GM21576 (cell line): ENCODE results near the gene ALKBH4.
A peak's percentile ranks its signal among the peaks of the same experiment; 100 is the strongest.

Experiments
- ATAC-seq: cut with Tn5 transposase; IDR thresholded peaks from one replicate; pipeline ENCODE4 v1.9.1; 2021; ENCODE audit warnings: mild to moderate bottlenecking, moderate library complexity; ENCODE audit not compliant: unreplicated experiment

ALKBH4 gene

DNA sequence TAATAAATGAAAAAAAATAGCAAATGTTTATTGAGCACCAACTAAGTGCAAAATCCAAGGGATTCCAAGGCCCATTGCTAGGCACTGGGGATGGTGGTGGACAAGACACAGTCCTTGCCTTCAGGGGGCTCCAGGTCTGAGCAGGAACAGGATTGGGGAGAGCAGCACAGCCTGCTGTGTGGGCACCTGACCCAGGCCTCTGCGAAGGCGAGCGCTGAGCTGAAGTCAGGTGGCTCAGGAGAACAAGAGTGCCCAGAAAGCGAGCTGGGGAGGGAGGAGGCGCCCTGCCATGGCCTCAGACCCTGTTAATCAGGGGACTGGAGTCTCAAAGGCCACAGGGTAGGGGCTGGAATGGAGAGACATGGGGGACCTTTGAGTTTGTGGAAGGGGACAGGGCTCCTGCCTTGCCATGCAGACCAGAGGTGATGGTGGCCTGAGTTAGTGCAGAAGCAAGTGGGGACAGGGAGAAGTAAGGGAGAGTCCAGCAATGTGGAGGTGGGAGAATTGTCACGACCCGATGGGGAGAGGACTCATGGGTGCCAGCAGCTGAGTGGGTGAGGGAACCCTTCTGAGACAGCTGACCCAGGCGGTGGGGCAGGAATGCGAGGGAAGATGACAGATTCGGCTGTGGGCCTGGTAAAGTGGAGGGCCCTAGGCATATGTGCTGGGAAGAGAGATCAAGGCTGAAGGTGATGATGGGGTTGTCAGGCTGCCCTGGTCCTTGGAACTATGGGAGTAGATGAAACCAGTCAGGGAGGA lies 35.3 kb downstream of the ALKBH4 start:
- no peak for ATAC-seq

DNA sequence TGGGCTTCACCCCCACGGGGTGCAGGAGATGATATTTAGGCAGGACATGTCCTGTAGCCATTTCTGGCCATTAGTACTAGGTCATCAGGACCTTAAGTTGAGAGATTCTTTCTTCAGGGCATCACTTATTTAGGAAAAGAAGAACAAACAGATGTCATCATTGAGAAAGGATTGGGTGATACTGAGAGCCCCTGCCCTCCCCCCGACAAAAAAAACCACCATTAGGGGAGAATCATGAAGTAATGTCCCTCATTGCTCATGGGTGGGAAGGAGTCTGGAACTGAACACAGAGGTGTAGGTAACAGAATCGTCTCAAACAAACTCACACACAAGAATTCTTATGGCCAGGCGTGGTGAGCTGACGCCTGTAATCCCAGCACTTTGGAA lies 37.7 kb downstream of the ALKBH4 start:
- ATAC-seq = no peak

DNA sequence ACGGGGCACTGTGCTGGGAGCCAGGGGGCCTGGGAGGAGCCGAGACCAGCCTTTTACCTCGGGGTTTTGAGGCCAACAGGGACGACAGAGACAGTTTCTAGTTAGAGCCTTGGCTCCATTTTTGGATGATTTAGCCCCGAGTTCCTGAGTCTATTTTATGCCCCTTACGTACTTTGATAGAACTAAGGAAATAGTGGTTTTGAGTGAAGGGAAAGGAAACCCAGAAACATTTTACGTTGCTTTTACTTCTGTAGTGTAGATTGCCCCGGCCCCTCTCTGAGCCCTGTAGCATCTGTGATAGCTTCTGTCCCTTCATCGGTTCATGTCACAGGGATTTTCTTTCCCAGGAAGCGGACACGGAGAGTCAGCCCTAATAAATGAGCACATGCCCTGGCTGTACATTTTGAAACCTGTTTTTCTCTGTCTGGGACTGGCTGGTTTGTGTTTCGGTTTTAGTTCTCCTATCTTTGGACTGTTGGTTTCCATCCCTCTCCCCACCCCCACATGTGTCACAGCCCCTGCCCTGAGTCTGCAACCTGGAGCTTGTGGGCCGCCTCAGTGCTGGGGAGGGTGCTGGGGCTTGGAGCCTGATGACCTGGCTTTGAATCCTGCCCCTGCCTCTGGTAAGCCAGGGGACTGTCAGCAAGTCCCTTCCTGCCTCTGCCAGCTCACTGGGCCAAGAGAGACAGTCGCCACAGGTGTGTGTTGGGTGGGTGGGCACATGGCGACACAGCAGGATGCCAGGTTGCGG lies 38.2 kb downstream of the ALKBH4 start:
- peak; percentile 46 for ATAC-seq

DNA sequence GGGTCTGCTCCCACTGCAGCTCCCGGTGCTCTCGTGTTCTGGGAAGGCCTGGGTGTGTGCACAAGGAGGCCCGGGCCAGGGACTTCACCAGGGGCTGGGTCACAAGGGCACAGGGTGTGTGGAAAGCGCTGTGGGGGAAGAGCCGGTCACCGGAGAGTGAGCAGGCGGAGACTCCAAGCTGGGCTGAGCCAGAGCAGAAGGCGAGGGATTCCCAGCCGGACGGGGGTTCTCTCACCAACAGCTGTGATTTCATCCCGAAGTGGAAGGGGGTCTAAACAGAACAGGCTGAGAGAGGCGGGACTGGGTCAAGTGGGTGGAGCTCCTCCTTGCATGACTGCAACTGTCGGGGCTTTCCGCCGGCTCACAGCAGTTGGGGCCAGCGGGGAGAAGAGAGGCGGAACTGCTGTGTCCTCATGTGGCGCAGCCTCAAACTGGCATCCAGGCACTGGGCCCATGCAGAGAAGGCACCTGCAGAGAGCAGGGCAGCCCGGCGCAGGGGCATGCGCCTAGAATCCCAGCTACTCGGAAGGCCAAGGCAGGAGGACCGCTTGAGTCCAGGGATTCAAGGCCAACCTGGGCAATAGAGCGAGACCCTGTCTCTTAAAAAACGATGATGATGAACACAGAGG lies 38.9 kb downstream of the ALKBH4 start:
- peak; percentile 72 for ATAC-seq

DNA sequence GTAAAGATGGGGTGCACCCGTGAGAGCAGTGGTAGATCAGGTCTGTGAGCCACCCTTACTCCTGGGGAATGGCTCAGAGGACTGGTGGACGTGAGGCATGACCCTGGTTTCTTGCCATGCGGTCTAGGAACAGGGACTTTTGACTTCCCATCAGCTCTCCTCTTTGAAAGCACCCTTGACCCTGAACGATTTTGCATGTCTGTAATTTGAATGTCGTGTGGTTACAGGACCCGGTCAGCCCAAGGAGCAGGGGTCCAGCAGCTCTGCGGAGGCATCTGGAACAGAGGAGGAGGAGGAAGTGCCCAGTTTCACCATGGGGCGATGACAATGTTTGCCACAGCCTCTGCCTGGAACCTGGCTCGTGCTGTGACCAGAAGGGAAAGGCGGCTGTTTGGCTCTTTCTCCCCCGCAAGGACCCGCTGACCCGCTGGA lies 39.9 kb downstream of the ALKBH4 start:
- ATAC-seq = no peak

DNA sequence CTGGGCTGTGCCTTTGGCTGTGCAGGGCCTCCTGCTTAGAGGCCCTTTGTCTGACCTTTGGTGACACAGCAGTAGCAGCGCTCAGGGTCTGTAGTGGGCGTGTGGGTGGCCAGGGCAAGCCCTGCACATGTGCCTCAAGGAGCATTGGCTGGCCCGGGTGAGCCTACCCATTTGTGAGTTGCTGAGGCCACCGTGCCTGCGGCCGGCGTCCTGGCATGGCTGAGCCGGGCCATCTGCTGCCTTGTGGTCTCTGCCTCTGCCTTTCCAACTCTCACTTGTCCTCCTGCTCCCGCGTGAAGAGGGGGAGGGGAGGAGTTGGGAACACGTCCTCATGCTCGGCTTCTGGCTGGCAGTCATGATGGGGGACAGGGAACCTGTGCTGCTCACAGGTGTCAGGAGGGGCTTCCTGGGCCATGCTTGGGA lies 40.5 kb downstream of the ALKBH4 start:
- ATAC-seq = no peak

DNA sequence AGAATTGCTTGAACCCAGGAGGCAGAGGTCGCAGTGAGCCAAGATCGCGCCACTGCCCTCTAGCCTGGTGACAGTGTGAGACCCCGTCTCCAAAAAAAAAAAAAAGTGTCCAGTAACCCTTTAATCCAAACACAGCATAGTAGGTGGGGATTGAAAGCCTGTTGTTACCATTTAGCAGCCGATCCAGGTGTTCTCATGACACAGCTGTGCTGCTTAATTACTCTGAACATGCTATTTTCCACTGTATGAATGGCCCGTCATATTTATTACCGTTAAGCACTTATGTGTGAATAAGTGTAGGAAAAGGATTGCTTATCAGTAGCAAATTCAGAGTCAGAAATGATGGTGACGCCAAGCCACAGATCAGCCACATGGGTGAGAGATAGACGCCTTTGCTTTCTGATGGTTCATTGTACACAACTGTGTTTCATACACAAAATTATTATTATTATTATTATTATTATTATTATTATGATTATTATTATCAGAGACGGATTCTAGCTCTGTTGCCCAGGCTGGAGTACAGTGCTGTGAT lies 42.9 kb downstream of the ALKBH4 start:
- no peak for ATAC-seq

DNA sequence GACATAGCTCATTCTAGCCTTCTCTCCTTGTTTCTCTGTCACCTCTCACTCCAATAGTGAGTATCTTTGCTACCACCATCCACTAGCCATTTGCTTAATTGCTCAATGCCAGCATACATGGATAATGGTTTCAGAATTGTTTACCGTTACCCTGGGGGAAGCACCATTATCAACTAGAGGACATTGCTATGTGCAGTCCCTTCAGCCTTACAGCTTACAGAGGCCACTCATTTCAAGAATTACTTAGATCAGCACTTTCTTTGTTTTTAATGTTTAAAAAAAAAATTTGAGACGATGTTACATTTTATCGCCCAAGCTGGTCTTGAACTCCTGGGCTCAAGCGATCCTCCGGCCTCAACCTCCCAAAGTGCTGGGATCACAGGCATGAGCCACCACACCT lies 46.1 kb downstream of the ALKBH4 start:
- ATAC-seq = no peak

DNA sequence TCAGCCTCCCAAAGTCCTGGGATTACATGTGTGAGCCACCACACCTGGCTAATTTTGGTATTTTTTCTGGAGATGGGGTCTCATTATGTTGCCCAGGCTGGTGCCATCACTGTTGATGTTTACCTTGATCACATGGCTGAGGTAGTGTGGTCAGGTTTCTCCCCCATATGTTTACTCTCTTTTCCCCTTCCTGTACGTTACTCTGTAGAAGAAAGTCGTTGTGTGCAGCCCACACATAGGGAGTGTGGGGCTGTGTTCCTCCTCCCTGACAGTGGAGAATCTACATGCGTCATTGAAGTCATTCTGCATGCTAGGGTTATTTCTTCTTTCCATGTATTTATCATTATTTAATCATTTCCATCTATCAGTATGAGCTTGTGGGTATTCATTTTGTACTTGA lies 47.6 kb downstream of the ALKBH4 start:
- no peak for ATAC-seq

DNA sequence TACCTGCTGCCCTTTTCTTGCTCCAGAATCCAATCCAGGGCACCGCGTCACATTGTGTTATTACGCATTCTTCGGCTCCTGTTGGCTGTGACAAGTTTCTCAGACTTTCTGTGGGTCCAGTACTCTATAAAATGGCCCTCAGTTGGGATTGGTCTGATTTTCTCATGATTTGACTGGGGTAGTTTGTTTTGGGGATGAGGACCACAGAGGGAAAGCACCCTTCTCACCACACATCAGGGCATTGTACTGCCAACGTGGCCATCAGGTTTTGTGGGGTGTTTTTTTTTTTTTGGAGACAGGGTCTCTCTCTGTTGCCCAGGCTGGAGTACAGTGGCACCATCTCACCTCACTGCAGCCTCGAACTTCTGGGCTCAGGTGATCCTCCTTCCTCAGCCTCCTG lies 48.3 kb downstream of the ALKBH4 start:
- no peak for ATAC-seq

DNA sequence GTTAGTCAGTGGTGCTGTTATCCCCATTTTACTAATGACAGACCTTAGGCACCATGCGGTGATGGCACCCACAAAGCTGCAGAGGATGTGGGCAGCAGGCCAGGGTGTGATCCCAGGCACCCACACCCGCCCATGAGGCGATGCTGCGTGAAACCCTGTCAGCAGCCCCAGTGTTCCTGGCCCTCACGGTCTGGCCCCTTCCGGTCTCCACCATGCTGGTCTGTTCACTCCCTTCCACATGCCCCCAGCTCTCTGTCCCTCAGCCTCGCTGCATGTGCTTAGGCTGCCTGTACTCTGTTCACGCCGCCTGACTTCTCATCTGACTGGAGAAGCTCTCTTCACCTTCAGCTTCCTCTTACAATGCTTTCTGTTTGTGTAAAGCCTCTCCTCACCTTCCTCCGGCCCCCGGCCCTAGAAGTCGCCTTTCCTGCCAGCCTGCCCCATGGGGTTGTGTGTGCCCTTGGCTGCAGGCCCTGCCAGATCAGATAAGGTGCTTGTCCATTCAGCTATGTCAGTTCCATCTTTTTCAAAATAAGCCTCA lies 48.9 kb downstream of the ALKBH4 start:
- peak; percentile 47 for ATAC-seq

DNA sequence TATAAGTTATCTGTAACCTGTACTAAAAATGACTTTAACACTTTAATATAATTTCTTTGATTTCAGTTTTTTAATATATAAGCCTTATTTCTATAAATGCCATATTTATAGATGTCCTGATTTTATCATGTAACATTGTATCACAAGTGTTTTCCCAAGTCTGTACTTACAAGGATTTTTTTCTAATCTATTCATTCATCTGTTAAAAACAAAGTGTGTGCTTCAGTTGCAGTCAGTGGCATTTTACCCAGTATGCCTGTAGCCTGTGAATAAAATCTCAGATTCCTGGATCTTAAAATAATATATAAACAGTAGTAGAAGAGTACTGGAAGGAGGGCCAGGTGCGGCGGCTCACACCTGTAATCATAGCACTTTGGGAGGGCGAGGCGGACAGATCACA lies 51.1 kb downstream of the ALKBH4 start:
- ATAC-seq = no peak

DNA sequence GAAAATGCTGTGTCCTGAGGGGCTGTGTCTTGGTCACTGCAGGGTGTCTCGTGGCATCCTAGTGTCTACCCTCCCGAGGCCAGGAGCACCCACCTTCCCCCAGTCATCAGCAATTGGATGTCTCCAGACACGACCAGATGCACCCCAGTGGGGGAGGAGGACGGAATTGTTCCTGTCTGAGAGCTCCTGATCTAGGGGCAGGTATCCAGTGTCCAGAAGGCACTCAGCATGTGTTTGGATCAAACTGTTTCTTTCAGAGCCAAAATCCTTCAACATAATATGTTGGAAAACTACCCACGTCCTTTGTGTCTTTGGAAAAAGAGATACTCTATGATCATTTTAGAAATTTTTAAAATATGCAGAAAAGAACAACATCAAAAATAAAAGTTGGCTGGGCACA lies 51.6 kb downstream of the ALKBH4 start:
- no peak for ATAC-seq

DNA sequence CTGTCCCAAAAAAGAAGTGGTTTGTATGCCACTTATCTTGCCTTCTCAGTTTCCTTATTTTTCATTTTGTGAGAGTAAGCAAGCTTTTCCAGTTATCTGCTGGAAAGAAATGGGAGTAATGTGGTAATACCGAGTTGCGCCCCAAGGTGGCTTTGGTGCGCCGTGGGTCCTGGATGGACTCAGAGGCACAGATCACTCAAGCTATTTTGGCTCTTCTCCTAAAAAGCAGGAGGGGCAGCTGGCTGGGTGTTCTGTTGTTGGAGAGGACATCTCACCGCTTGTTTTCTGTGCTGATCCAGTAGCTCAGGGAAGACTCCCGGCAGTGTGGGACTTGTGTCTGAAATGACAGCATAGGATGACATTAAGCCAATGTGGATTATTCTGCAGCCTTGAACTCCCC lies 52.1 kb downstream of the ALKBH4 start:
- no peak for ATAC-seq

DNA sequence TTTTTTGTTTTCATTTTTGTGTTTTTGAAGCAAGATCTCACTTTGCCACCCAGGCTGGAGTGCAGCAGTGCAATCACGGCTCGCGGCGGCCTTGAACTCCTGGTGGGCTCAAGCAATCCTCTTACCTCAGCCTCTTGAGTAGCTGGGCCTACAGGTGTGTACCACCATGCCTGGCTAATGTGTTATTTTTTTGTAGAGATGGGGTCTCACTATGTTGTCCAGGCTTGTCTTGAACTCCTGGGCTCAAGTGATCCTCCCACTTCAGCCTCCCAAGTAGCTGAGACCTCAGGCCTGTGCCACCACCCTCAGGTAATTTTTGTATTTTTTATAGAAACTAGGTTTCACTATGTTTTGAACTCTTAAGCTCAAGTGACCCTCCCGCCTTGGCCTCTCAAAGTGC lies 53.7 kb downstream of the ALKBH4 start:
- ATAC-seq = no peak

DNA sequence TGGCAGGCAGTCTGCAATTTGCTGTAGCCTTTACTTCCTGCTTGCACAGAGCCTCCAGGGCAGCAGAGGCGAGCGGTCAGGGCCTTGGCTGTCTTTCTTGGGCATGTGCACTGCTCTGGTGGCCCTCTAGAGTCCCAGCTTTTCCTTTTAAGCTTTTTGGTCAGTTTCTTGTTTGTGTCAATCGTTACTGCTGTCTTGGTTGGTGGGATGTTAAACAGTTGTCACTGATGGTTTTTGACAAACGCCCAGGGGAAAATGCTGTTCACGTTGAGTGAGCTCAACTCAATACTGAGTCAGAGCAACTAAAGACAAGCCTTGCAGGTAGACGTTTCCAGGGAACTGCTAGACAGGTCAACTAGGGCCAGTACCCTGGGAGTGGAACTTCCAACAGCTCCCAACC lies 54.5 kb downstream of the ALKBH4 start:
- ATAC-seq = no peak

DNA sequence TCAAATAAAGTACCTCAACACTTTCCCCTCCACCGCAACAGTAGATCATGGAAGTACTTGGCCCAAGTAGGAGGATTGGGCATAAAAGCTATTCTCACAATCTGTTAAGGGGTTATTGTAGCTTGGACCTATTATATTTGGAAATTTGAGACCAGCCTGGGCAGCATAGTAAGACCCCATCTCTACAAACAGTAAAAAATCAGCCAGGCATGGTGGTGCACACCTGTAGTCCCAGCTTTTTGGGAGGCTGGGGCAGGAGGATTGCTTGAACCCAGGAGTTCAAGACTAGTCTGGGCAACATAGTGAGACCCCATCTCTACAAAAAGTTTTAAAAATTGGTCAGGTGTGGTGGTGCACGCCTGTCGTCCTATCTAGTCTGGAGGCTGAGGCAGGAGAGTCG lies 55.3 kb downstream of the ALKBH4 start:
- ATAC-seq = no peak

DNA sequence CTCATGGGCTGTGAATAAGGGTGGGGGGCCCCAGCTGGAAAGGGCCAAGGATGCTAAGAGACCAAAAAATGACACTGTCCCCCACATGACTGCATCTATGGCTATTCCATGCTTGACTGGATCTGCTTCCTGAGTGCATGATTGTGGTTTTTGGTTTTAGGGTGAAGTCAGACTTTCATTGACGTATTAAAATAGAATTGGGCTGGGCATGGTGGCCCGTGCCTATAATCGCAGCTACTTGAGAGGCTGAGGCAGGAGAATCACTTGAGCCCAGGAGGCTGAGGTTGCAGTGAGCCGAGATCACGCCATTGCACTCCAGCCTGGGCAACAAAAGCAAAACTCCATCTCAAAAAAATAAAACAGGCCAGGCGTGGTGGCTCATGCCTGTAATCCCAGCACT lies 56.1 kb downstream of the ALKBH4 start:
- peak; percentile 56 for ATAC-seq

DNA sequence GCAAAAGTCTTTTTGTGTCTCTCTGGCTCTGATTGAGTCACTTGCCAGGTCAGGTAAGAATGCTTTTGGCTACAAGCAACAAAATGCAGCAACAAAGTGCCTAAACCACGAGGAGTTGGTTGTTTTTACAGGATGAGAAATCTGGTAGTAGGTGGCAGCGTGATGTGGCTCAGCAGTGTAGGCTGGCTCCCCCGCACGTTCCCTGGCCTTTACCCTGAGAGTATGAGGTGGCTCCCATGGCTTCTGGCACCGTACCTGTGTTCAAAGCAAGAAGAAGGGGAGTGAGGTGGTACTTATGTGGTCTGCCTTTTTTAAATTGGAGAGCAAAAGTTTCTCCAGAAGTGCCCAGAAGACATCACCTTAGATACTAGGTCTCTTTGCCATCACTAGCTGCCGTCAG lies 56.8 kb downstream of the ALKBH4 start:
- no peak for ATAC-seq
